ENCODE measurements around the gene PRM1.

Gene PRM1

DNA sequence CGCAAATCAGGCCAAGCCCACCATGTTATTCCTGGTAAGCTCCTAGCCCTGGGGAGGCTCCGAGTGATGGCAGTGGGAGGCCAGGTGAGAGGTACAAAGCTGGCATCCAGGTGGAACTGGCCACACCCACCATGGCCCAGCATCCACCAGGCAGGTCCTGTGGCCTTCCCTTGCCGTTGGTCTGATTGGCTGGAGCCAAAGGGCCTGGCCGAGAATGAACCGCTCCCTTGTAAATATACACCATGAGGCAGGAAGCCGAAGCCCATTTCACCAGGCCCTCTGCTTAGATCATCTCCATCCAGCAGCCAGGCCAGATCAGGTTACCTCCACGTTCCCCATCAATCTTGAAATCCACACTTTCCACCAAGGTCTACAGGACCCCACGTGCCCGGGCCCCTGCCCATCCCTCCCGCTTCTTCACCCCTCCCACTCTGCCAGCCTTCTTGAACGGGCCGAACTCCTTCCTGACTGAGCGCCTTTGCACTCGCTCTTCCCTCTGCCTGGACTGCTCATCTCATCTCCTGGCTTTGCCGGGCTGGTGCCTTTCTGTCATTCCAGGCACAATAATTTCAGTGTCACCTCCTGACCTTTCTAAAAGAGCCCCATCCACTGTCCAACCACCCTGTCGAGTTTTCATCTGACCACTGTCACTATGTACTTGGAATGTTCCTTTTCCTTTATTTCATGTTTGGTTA lies 30.9 kb downstream of the PRM1 start:
- TF ChIP-seq JUND (IDR thresholded peaks at IDR 0.05; ENCODE audit: low read depth): no peak
- DNase-seq (ENCODE audit: low read depth in 1 of 2, low spot score in 1 of 2): no peak
- in situ Hi-C loops (cut with HindIII; ENCODE audit: low pct_unique_long_range_greater_than_20kb, low sequenced_read_pairs): no loop called here

DNA sequence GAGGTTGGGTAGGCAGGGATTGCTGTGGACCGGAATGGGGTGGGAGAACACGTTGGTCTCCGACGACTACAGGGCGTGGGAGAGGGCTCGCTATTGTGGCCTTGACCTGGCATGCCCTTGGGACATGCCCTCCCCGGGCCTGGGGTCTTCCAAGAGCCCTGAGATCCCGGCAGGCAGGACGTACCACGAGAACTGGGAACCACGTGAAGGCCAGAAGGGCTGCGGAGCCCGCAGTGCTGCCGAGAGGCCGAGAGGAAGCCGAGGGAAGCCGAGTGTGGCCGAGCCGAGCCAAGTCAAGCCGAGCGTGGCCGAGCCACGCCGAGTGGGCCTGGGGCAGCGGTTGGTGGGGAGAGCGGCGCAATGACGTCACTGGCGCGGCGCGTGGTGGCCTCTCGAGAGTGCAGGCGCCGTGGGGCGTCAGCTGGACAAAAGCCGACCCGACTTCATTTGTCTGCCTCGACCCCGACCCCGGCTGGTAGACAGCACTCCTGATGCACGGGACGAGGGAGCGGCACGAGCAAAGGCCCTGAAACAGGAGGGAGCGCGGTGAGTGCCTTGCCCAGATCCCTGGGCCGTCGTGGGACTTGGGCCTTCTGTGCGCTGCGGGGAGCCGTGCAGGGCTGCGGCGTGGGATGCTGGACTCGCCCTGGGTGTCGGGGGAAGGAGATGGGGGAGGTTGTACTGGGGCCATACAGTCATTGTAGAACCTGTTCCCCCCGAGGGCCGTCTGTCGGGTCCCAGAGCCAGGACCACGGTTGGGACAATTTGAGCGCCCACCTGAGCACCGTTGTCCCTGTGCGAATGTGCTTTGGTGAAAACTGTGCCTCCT lies 31.7 kb downstream of the PRM1 start:
- DNase-seq (ENCODE audit: low read depth in 1 of 2, low spot score in 1 of 2): no peak
- in situ Hi-C loops (cut with HindIII; ENCODE audit: low pct_unique_long_range_greater_than_20kb, low sequenced_read_pairs): no loop called here
- TF ChIP-seq JUND (IDR thresholded peaks at IDR 0.05; ENCODE audit: low read depth): no peak

DNA sequence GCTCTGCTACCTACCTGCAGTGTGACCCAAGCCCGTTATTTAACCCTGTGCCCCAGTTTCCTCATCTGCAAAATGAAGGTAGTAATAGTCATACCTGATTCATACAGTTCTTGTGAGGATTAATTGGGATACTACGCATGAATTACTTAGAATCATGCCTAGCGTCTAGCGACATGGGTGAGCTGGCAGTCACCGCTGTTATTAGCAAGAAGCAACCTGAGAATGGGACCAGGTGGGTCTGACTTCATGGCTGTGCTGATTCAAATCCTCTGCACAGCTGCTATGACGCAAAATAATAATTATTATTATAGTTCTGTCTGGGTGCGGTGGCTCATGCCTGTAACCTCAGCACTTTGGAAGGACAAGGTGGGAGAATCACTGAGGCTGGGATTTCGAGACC lies 33.0 kb downstream of the PRM1 start:
- no peak for DNase-seq (ENCODE audit: low read depth in 1 of 2, low spot score in 1 of 2)
- in situ Hi-C loops (cut with HindIII; ENCODE audit: low pct_unique_long_range_greater_than_20kb, low sequenced_read_pairs): no loop called here
- TF ChIP-seq JUND (IDR thresholded peaks at IDR 0.05; ENCODE audit: low read depth): no peak

DNA sequence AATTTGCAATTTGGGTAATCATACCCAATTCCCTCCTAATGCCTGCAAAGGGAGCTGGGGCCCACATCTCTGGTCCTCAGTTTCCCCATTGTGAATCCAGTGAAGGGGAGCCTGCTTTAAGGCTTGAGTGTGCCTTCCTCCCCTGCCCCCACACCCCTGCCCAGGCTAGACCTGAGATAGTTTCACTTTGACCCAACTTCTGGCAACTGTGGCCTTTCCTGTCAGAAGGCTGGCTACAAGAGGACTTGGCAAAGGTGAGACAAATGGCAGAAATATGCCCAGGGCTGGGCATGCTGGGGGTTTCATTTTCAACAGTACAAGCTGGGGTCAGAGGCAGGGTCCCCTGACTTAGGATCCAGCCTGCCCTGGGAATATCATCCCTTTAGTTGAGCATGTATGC lies 35.1 kb downstream of the PRM1 start:
- DNase-seq (ENCODE audit: low read depth in 1 of 2, low spot score in 1 of 2): no peak
- in situ Hi-C loops (cut with HindIII; ENCODE audit: low pct_unique_long_range_greater_than_20kb, low sequenced_read_pairs): no loop called here
- no peak for TF ChIP-seq JUND (IDR thresholded peaks at IDR 0.05; ENCODE audit: low read depth)

DNA sequence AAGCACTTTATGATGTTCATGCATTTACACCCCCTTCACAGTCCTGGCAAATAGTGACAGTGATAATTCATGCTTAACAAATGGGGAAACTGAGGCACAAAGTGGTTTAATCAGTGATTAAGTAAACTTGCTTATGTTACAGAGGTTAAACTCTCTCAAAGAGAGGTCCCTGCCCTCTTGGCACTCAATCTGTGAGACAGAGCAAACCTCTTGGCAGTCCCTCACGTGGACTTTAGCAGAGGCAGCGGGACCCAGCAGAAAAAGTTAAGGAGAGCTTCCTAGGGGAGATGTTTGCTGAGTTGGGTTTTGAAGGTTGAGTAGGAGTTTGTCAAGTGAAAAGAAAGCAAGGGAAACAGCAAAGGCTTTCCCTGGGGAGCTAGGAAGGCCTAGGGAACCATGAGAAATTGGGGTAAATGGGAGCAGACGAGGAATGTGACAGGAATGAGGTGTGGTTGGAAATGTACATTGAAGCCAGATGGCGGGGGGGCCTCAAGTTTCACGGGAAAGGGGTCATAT lies 35.9 kb downstream of the PRM1 start:
- TF ChIP-seq JUND (IDR thresholded peaks at IDR 0.05; ENCODE audit: low read depth): no peak
- DNase-seq (ENCODE audit: low read depth in 1 of 2, low spot score in 1 of 2): no peak
- in situ Hi-C loops (cut with HindIII; ENCODE audit: low pct_unique_long_range_greater_than_20kb, low sequenced_read_pairs): no loop called here

DNA sequence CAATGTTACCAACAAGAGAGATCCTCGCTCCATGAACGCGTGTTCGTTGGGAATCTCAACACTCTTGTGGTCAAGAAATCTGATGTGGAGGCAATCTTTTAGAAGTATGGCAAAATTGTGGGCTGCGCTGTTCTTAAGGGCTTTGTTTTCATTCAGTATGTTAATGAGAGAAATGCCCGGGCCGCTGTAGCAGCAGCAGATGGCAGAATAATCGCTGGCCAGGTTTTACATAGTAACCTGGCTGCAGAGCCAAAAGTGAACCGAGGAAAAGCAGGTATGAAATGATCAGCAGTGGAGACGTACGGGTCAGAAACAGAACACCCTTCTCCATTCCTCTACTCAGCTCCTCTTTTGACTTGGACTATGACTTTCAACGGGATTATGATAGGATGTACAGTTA lies 38.5 kb downstream of the PRM1 start:
- no peak for TF ChIP-seq JUND (IDR thresholded peaks at IDR 0.05; ENCODE audit: low read depth)
- in situ Hi-C loops (cut with HindIII; ENCODE audit: low pct_unique_long_range_greater_than_20kb, low sequenced_read_pairs): no loop called here
- DNase-seq (ENCODE audit: low read depth in 1 of 2, low spot score in 1 of 2): no peak

DNA sequence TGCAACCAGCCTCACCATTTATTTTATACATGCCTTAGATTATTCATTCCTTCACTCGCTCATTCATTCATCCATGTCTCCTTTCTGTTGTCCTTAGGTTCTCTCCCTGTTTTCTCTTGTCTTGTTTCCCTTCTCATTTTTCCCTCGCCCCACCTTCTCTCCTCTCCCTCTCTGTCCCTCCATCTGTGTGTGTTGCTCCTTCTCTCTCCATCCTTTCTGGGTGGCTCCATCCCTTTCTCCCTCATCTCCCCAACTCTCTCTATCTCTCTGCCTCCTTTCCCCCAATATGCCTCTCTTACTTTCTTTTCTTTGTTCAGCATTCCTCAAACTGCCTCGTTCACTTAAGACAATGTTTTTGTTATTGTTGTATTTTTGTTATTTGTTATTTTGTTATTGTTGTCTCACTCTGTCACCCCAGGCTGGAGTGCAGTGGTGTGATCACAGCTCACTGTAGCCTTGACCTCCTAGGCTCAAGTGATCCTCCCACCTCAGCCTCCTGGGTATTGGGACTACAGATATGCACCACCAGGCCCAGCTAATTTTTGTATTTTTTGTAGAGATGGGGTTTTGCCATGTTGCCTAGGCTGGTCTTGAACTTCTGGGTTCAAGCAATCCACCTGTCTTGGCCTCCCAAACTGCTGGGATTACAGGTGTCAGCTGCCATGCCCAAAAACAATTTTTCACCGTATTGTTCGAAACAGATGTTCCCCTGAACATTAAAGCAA lies 39.5 kb downstream of the PRM1 start:
- no peak for DNase-seq (ENCODE audit: low read depth in 1 of 2, low spot score in 1 of 2)
- in situ Hi-C loops (cut with HindIII; ENCODE audit: low pct_unique_long_range_greater_than_20kb, low sequenced_read_pairs): no loop called here
- no peak for TF ChIP-seq JUND (IDR thresholded peaks at IDR 0.05; ENCODE audit: low read depth)

DNA sequence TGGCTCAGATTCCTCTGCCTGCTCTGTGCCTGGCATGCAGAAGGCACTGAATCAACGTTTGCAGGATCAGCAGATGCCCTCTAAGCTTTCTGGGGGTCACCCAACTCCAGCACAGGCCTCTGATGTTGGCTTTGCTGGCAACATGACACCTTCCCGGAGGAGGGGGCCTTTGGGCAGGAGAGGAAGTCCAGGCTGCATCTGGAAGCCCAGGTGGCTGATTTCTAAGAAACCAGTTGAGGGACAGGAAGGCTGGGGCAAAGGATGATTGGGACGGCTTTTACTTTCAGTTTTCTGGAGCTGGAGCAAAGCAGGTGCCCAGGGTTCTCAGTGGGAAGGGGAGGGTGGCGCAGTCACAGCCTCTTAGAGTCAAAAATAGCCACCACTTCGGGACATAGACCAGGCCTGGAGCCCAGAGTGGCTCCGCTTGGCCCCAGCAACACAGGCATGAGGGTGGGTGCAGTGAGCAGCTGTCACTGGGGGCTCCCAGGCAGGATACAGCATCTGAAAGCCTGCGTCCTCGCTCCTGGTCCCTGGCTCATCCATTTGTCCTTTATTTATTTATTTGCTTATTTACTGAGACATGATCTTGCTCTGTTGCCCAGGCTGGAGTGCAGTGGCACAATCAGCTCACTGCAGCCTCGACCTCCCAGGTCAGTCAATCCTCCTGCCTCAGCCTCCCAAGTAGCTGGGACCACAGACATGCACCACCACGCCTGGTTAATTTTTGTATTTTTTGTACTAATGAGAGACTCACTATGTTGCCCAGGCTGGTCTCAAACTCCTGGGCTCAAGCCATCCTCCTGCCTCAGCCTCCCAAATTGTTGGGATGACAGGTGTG lies 40.3 kb downstream of the PRM1 start:
- no peak for DNase-seq (ENCODE audit: low read depth in 1 of 2, low spot score in 1 of 2)
- in situ Hi-C loops (cut with HindIII; ENCODE audit: low pct_unique_long_range_greater_than_20kb, low sequenced_read_pairs): no loop called here
- TF ChIP-seq JUND (IDR thresholded peaks at IDR 0.05; ENCODE audit: low read depth): no peak

DNA sequence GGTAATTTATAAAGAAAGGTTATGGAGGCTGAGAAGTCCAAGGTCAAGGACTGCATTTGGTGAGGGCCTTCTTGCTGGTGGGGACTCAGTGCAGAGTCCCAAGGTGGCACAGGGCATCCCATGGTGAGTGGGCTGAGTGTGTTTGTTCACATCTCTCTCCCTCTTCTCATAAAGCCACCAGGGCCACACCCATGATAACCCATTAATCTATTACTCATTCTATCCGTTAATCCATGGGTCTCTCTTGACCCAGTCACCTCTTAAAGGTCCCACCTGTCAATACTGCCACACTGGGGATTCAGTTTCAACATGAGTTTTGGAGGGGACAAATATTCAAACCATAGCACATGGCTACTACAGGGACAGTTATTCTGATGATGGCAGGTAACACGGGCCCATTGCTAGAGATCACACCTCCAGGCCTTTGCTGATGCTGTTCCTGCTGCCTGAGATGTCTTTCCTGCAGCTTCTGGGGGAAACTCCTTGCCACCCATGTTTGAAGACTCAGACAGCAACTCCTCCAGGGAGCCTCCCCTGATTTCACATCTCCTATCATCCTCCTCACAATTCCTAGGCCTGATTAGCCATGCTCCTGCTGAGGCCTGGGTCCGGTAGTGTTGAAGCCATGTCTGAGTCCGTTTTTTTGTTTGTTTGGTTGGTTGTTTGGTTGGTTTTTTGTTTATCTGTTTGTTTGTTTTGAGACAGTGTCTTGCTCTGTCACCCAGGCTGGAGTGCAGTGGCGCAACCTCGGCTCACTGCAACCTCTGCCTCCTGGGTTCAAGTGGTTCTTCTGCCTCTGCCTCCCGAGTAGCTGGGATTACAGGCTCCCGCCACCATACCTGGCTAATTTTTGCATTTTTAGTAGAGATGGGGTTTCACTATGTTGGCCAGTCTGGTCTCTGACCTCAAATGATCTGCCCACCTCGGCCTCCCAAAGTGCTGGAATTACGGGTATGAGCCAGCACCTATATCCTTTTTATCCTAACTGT lies 41.2 kb downstream of the PRM1 start:
- in situ Hi-C loops (cut with HindIII; ENCODE audit: low pct_unique_long_range_greater_than_20kb, low sequenced_read_pairs): no loop called here
- TF ChIP-seq JUND (IDR thresholded peaks at IDR 0.05; ENCODE audit: low read depth): no peak
- no peak for DNase-seq (ENCODE audit: low read depth in 1 of 2, low spot score in 1 of 2)

DNA sequence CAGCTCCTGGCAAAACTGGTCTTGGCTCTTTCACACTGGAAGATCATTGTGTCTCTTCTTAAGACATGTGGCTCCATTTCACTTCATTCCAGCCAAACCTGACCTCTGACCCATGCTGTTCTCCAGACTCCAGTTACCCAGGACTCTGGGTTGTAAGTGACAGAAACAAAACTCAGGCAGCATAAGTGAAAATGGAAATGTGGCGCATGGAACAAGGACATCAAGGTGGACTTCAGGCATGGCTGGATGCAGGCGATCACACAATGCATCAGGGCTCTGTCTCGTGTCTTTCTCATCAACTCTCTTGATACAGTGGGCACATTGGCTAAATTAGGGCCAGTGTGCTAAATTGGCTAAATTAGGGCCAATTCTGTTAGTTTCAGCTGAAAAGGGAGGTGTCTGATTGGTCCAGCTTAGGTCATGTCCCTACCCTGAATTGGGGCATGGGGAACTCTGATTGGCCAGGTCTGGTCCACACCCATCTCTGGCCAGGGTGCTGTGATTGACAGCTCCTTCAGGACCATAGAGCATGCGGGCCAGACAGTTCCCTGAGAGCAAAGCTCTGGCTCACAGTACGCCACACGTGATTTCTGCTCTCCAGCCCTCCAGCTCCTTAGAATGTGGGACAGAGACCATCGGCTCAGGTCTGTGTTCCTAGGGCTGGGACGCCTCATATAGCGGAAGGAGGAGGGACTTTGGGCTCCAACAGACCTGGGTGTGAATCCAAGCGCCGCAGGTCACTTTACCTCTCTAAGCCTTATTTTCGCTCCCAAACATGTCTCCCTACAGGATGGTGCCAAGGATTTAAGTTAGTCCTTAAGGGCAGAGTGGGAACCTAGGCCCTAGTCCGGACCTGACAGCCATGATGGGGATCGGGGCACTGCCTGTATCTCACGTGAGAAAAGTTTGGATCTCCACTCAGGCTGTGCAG lies 42.6 kb downstream of the PRM1 start:
- no peak for TF ChIP-seq JUND (IDR thresholded peaks at IDR 0.05; ENCODE audit: low read depth)
- no peak for DNase-seq (ENCODE audit: low read depth in 1 of 2, low spot score in 1 of 2)
- in situ Hi-C loops (cut with HindIII; ENCODE audit: low pct_unique_long_range_greater_than_20kb, low sequenced_read_pairs): no loop called here
